HG03108 (cell line): ENCODE data around the gene NRCAM.

Source experiments
- ATAC-seq: cut with Tn5 transposase; IDR thresholded peaks from one replicate; pipeline ENCODE4 v1.9.1; 2021; ENCODE audit warnings: moderate library complexity; ENCODE audit not compliant: unreplicated experiment

The NRCAM gene

GRCh38 chr7:108103558-108104298 lies 352.5 kb downstream of the NRCAM start:
- ATAC-seq, result no peak

- ATAC-seq, result no peak
Measured at GRCh38 chr7:108102671-108103312, 353.4 kb downstream of the NRCAM start.

- no peak for ATAC-seq
Measured at GRCh38 chr7:108101759-108102158, 354.5 kb downstream of the NRCAM start.

- no peak for ATAC-seq
Measured at GRCh38 chr7:108099713-108100112, 356.5 kb downstream of the NRCAM start.

GRCh38 chr7:108097703-108098102 lies 358.5 kb downstream of the NRCAM start:
- no peak for ATAC-seq
